CD4-positive, alpha-beta memory T cell (primary cell): ENCODE data around the gene ARID4A. TPM values are rescaled to one million over a fixed set of nuclear protein-coding genes. Genes with fewer than 3 reads are reported as not detected.
"Not testable (repeated sequence)": the region's sequence is repeated elsewhere in the genome, so short reads cannot be mapped to it uniquely, and the experiment has no call there.

Experiments
- CTCF ChIA-PET: fragments of 350-600 bp; sonication (Branson Sonifier 250); formaldehyde crosslinking; loops from one replicate; lab custom pipeline; 2021; ENCODE audit warnings: inconsistent platforms; ENCODE audit not compliant: partially characterized antibody; lab: Charles Lee
- POLR2A ChIA-PET: fragments of 350-600 bp; sonication (Branson Sonifier 250); formaldehyde crosslinking; loops from one replicate; lab custom pipeline; 2021; ENCODE audit not compliant: partially characterized antibody; lab: Charles Lee
- DNase-seq, 5 donors: peaks; one replicate each; pipeline versions ENCODE4 v3.0.0 to v3.0.0-alpha.2; 2020 to 2022; ENCODE audit warnings: mixed read lengths in 1 of 5
- H3K27ac ChIP-seq: one replicate; pipeline ENCODE4 v1.7.0; 2013; ENCODE audit warnings: low read depth, low read length
- H3K27me3 ChIP-seq: 2 replicates; pipeline ENCODE4 v1.7.0; 2013; ENCODE audit warnings: mild to moderate bottlenecking, low read length, moderate library complexity; ENCODE audit not compliant: insufficient read depth
- H3K36me3 ChIP-seq: 2 replicates; pipeline ENCODE4 v1.7.0; 2013; ENCODE audit warnings: mild to moderate bottlenecking, low read length, moderate library complexity; ENCODE audit not compliant: insufficient read depth
- H3K4me1 ChIP-seq: 2 replicates; pipeline ENCODE4 v1.7.0; 2013; ENCODE audit warnings: mild to moderate bottlenecking, low read length, moderate library complexity; ENCODE audit not compliant: insufficient read depth
- H3K4me3 ChIP-seq, 2 donors: one replicate each; pipeline ENCODE4 v1.7.0; 2013; ENCODE audit warnings: low read length in 2 of 2, mild to moderate bottlenecking in 1 of 2
- H3K9me3 ChIP-seq, 2 donors: one replicate each; pipeline ENCODE4 v1.7.0; 2013; ENCODE audit warnings: low read length in 2 of 2, control low read depth in 1 of 2; ENCODE audit not compliant: control insufficient read depth in 1 of 2
- H3K27ac Mint-ChIP-seq, 7 donors: one replicate each; pipeline ENCODE4 v1.8.0; 2020 to 2021; ENCODE audit warnings: mixed read lengths in 7 of 7, mild to moderate bottlenecking in 6 of 7, inconsistent platforms in 3 of 7, moderate library complexity in 3 of 7
- H3K27me3 Mint-ChIP-seq, 2 donors: one replicate each; pipeline ENCODE4 v1.8.0; 2020 to 2021; ENCODE audit warnings: mixed read lengths in 2 of 2
- H3K36me3 Mint-ChIP-seq, 2 donors: one replicate each; pipeline ENCODE4 v1.8.0; 2020 to 2021; ENCODE audit warnings: mixed read lengths in 2 of 2, inconsistent platforms in 1 of 2, mild to moderate bottlenecking in 1 of 2
- H3K4me1 Mint-ChIP-seq, 4 donors: one replicate each; pipeline ENCODE4 v1.8.0; 2020 to 2021; ENCODE audit warnings: mixed read lengths in 4 of 4, mild to moderate bottlenecking in 1 of 4
- H3K4me3 Mint-ChIP-seq, 8 donors: one replicate each; pipeline ENCODE4 v1.8.0; 2020 to 2021; ENCODE audit warnings: mixed read lengths in 8 of 8, mild to moderate bottlenecking in 7 of 8, moderate library complexity in 6 of 8, inconsistent platforms in 3 of 8
- H3K9me3 Mint-ChIP-seq, 8 donors: one replicate each; pipeline ENCODE4 v1.8.0; 2020 to 2021; ENCODE audit warnings: mixed read lengths in 8 of 8, mild to moderate bottlenecking in 5 of 8, inconsistent platforms in 3 of 8, moderate library complexity in 1 of 8
- intact Hi-C: fragments of 100-400 bp; cut with micrococcal nuclease; formaldehyde crosslinking; loops from one replicate; pipeline ENCODE4 v1.15.1; 2023
- polyA plus RNA-seq, 2 donors: library from polyadenylated mRNA; unstranded; fragments of 300-500 nt; fragmentation: Illumina TruSeq; gene quantifications; one replicate each; pipeline ENCODE4 v1.2.3, GENCODE V29; 2021
- total RNA-seq, 2 experiments: library from RNA; stranded (reverse); gene quantifications; one replicate each; pipeline ENCODE4 v1.2.3, GENCODE V29; 2021

Gene ARID4A
- total RNA-seq (10 to 100 TPM; 80.0 to 84.1 TPM), polyA plus RNA-seq (10 to 100 TPM; 12.8 to 37.5 TPM)

DNA sequence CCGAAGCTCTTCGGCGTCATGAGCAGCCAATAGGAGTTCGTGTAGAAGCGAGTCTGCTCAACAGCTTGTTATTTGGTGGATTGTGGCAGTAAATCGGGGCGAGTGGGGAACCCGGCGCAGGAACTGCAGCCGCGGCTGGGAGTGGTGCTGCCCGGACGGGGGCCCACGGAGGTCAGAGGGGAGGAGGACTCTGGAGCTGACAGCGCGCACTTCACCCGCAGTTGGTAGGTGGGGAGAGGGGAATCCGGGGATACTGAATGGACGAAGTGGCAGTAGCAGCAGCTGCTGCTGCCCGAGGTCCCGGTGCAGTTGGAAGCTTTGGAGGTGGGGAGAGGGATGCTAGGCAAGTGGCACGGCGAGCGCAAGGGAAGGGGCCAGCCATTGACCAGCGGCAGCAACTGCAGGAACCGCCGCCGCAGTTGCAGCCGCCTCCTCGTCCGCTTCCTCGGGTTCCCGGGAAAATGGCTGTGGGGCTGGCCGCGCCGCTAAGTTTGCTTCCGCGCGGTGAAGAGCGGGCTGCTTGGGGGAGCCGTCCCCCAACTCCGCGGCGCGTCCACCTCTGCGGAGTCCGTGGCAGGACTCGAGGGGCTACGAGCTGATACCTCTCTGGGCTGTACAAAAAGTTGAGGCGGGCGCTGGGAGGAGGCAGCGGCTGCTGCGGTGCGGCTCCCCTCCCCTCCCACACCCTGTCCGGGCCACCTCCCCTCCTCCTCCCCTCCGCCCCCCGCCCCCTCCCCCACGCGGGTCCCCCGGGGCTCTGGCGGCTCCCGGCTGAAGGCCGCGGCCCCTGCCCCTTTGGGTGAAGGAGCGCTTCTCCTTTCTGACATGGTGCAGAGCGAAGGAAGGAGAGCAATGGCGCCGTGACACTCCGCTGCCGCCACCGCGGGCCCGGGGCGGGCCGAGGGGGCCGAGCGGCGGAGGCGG lies at the start of gene ARID4A:
ARID4A (plus strand) TSS at position 79 of the 924 bp plus-strand sequence. CDS start 1,300 bp downstream, outside the sequence.
- Mint-ChIP-seq H3K4me3 (peak within 1 kb of the TSS in 7 of 8 donors; percentile 95 to 99 (median 98)), H3K27me3 (no peaks in the 10 kb centered on the region), H3K9me3 (no peaks in the 10 kb centered on the region), H3K36me3 (peaks cover 25 to 40% of the 10 kb centered on the region in 2 donors), H3K4me1 (peaks cover 28 to 65% (median 33%) of the 10 kb centered on the region in 4 donors), H3K27ac (peak within 1 kb of the TSS in 2 of 7 donors; percentile 88 to 89)
- no peaks in the 10 kb centered on the region for H3K9me3 ChIP-seq
- ChIA-PET POLR2A (interaction anchor here (0.8 to 4.5 kb wide), 40 partner anchors 9 to 1950 kb away, joined by 3 to 91 read pairs (median 7); partner anchors contain the start of genes ACTR10, JKAMP, KIAA0586 and L3HYPDH), CTCF (interaction anchor here (0.5 to 1.6 kb wide), 14 partner anchors 13 to 132 kb away, joined by 3 to 6 read pairs (median 3); partner anchors contain the start of genes ACTR10, KIAA0586, TIMM9 and TOMM20L)
- peaks cover 61% of the 10 kb centered on the region for H3K4me1 ChIP-seq
- H3K4me3 ChIP-seq: peak within 1 kb of the TSS; percentile 89 to 96
- intact Hi-C loops: loop anchor here (1.0 kb wide), 5 partner anchors 33 to 129 kb away; partner anchors contain the start of genes KIAA0586, PSMA3 and TIMM9
- peak; percentile 34 to 65 (median 36) for DNase-seq
- H3K27ac ChIP-seq: peak within 1 kb of the TSS; percentile 94
- H3K27me3 ChIP-seq: no peaks in the 10 kb centered on the region
- peaks cover 22% of the 10 kb centered on the region for H3K36me3 ChIP-seq

DNA sequence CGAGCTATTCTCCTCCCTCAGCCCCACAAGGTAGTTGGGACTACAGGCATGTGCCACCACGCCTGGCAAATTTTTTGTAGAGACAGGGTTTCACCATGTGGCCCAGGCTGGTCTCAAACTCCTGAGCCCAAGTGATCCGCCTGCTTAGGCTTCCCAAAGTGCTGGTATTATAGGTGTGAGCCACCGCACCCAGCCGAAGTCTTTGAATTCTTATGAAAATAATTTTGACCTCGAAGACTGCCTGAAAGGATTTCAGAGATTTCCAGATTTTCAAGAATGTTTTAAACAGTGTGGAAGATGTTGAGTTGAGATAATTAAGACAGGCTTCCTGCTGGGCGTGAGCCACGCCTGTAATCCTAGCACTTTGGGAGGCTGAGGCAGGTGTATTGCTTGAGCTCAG lies 48.7 kb upstream of the ARID4A start:
- Mint-ChIP-seq H3K27ac (no peak overlapping the region), H3K4me1 (peaks cover 29 to 59% (median 39%) of the 10 kb centered on the region in 4 donors), H3K4me3 (no peak overlapping the region), H3K27me3 (no peaks in the 10 kb centered on the region), H3K36me3 (peaks cover 23 to 55% of the 10 kb centered on the region in 2 donors), H3K9me3 (peaks cover 0 to 2% (median 0%) of the 10 kb centered on the region in 8 donors)
- CTCF ChIA-PET: no interaction called here
- H3K27ac ChIP-seq: no peak overlapping the region
- intact Hi-C loops: no loop called here
- no peaks in the 10 kb centered on the region for H3K27me3 ChIP-seq
- H3K36me3 ChIP-seq: peaks cover 13% of the 10 kb centered on the region
- no peak overlapping the region for H3K4me3 ChIP-seq
- no peak for DNase-seq
- POLR2A ChIA-PET: interaction anchor here (1.5 kb wide), 1 partner anchor 48 kb away, joined by 6 read pairs; the partner anchor contains the start of gene ARID4A
- peaks cover 36% of the 10 kb centered on the region for H3K4me1 ChIP-seq
- no peaks in the 10 kb centered on the region for H3K9me3 ChIP-seq

GRCh38 chr14:58258156-58258555 lies 40.2 kb upstream of the ARID4A start:
- Mint-ChIP-seq H3K4me3 (no peak overlapping the region), H3K27me3 (no peaks in the 10 kb centered on the region), H3K9me3 (no peaks in the 10 kb centered on the region), H3K4me1 (peaks cover 9 to 20% (median 11%) of the 10 kb centered on the region in 4 donors), H3K27ac (peak overlapping the region in 4 of 7 donors; percentile 6 to 59 (median 32)), H3K36me3 (peaks cover 26 to 56% of the 10 kb centered on the region in 2 donors)
- ChIA-PET CTCF (no interaction called here), POLR2A (interaction anchor here (0.9 to 1.6 kb wide), 2 partner anchors 29 to 40 kb away, joined by 3 to 11 read pairs; partner anchors contain the start of gene ARID4A)
- no peaks in the 10 kb centered on the region for H3K27me3 ChIP-seq
- H3K4me1 ChIP-seq: no peaks in the 10 kb centered on the region
- intact Hi-C loops: no loop called here
- H3K4me3 ChIP-seq: no peak overlapping the region
- H3K36me3 ChIP-seq: peaks cover 38% of the 10 kb centered on the region
- H3K9me3 ChIP-seq: no peaks in the 10 kb centered on the region
- H3K27ac ChIP-seq: no peak overlapping the region
- DNase-seq: no peak

GRCh38 chr14:58262005-58262404 lies 36.4 kb upstream of the ARID4A start:
- H3K36me3 ChIP-seq: peaks cover 65% of the 10 kb centered on the region
- H3K27me3 Mint-ChIP-seq, intact Hi-C loops, CTCF ChIA-PET, H3K9me3 ChIP-seq, DNase-seq, H3K4me1 ChIP-seq, H3K9me3 Mint-ChIP-seq, H3K4me3 ChIP-seq, H3K27me3 ChIP-seq, H3K4me3 Mint-ChIP-seq, H3K27ac ChIP-seq: not testable (repeated sequence)
- peak overlapping the region in 1 of 7 donors; percentile 24 for H3K27ac Mint-ChIP-seq
- peaks cover 33 to 71% of the 10 kb centered on the region in 2 donors for H3K36me3 Mint-ChIP-seq
- POLR2A ChIA-PET: interaction anchor here (0.6 kb wide), 1 partner anchor 21 kb away, joined by 3 read pairs; no protein-coding TSS in a partner anchor
- peaks cover 10 to 15% (median 12%) of the 10 kb centered on the region in 4 donors for H3K4me1 Mint-ChIP-seq

DNA sequence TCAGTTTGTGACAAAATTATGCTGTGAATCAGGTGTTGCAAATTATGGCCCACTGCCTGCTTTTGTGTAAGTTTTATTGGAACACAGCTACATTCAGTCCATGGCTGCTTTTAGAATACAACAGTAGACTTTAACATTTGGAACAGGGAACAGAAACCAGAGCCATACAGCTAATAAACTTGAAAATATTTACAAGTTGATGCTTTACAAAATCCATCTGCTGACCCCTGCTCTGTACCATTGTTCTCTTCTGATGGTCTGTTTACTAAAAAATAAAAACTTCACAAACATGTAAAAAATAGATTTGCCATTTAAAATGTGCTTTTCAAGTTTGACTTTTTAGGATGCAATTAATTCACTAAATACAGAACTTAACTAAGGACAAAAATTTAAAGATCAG lies 33.0 kb upstream of the ARID4A start:
- Histone ChIP-seq H3K4me1 (no peaks in the 10 kb centered on the region), H3K27ac (no peak overlapping the region), H3K36me3 (peaks cover 68% of the 10 kb centered on the region), H3K27me3 (no peaks in the 10 kb centered on the region), H3K9me3 (no peaks in the 10 kb centered on the region), H3K4me3 (no peak overlapping the region)
- peaks cover 30 to 75% of the 10 kb centered on the region in 2 donors for H3K36me3 Mint-ChIP-seq
- intact Hi-C loops: no loop called here
- H3K4me1 Mint-ChIP-seq: peaks cover 4 to 16% (median 10%) of the 10 kb centered on the region in 4 donors
- H3K4me3 Mint-ChIP-seq: no peak overlapping the region
- DNase-seq: no peak
- POLR2A ChIA-PET: interaction anchor here (0.6 to 3.1 kb wide), 3 partner anchors 26 to 100 kb away, joined by 3 to 19 read pairs (median 3); partner anchors contain the start of gene ARID4A
- H3K27me3 Mint-ChIP-seq: no peaks in the 10 kb centered on the region
- H3K9me3 Mint-ChIP-seq: no peaks in the 10 kb centered on the region
- CTCF ChIA-PET: no interaction called here
- peak overlapping the region in 4 of 7 donors; percentile 6 to 48 (median 25) for H3K27ac Mint-ChIP-seq

DNA sequence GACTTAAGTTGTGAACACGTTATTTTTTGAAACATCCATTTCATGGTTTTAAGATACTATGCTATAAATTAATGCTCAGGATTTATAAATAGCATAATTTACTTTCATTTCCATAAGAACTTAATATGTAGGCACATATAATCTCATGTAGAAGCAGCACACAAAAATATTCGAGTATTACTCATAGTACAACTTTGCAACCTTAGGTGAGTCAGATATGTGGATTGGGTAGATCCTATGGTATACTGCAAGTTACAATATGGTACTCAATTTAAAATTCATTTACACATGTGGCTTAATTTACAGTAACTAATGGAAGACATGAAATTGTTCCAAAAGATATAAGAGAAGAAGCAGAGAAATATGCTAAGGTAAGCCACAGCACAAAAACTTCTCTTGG lies 27.7 kb upstream of the ARID4A start:
- DNase-seq: no peak
- no peak overlapping the region for H3K27ac ChIP-seq
- H3K4me1 Mint-ChIP-seq: peaks cover 15 to 42% (median 24%) of the 10 kb centered on the region in 4 donors
- CTCF ChIA-PET: no interaction called here
- H3K27me3 ChIP-seq: no peaks in the 10 kb centered on the region
- H3K9me3 ChIP-seq: no peaks in the 10 kb centered on the region
- peaks cover 63% of the 10 kb centered on the region for H3K36me3 ChIP-seq
- H3K36me3 Mint-ChIP-seq: peaks cover 36 to 83% of the 10 kb centered on the region in 2 donors
- H3K9me3 Mint-ChIP-seq: no peaks in the 10 kb centered on the region
- H3K27me3 Mint-ChIP-seq: no peaks in the 10 kb centered on the region
- H3K4me1 ChIP-seq: peaks cover 27% of the 10 kb centered on the region
- no peak overlapping the region for H3K4me3 Mint-ChIP-seq
- H3K4me3 ChIP-seq: no peak overlapping the region
- POLR2A ChIA-PET: interaction anchor here (1.1 kb wide), 1 partner anchor 28 kb away, joined by 3 read pairs; the partner anchor contains the start of gene ARID4A
- intact Hi-C loops: no loop called here
- H3K27ac Mint-ChIP-seq: peak overlapping the region in 5 of 7 donors; percentile 12 to 46 (median 25)
